Esophagus squamous epithelium (tissue), 4 donors: ENCODE measurements around the gene TSC2.

Experiments used
- CTCF ChIP-seq, 6 experiments: fragments of 450-650 bp in 4 of 6; fragments of 200-600 bp in 2 of 6; sonication (generic) in 2 of 6; IDR thresholded peaks; one replicate each; pipeline ENCODE4 v1.5.1; 2016 to 2019; ENCODE audit warnings: antibody characterized with exemption in 6 of 6, mild to moderate bottlenecking in 4 of 6, moderate library complexity in 4 of 6
- POLR2A ChIP-seq, 4 donors: fragments of 450-650 bp; IDR thresholded peaks; one replicate each; pipeline ENCODE4 v1.6.1; 2017; ENCODE audit warnings: antibody characterized with exemption in 4 of 4, mild to moderate bottlenecking in 4 of 4, moderate library complexity in 3 of 4

GRCh38 chr16:2056077-2056476, 8.3 kb downstream of the TSC2 start:
- TF ChIP-seq CTCF (IDR thresholded peaks at IDR 0.05) (peak in 1 of 6 experiments; percentile 16), POLR2A (IDR thresholded peaks at IDR 0.05) (no peak)
